DND-41 (cell line): ENCODE data around the gene WDR18.

ENCODE experiments used
- ATAC-seq: fragments of 200-7000 bp; cut with Tn5 transposase; 3 replicates; pipeline ENCODE4 v1.9.1; 2021; ENCODE audit warnings: low read depth; ENCODE audit not compliant: insufficient read depth
- DNase-seq: peaks from one replicate; pipeline ENCODE4 v3.0.0-alpha.2; 2020
- H2AFZ ChIP-seq: 2 replicates; pipeline ENCODE4 v1.6.0; 2012; ENCODE audit warnings: low read depth, low read length
- H3K27ac ChIP-seq: 2 replicates; pipeline ENCODE4 v1.5.1; 2012; ENCODE audit warnings: low read length, inconsistent platforms
- H3K27me3 ChIP-seq: fragments of 200-600 bp; sonication (generic); 2 replicates; pipeline ENCODE4 v1.6.0; 2012; ENCODE audit warnings: low read length, mild to moderate bottlenecking, inconsistent platforms; ENCODE audit not compliant: insufficient read depth, poor library complexity
- H3K36me3 ChIP-seq: 2 replicates; pipeline ENCODE4 v1.5.1; 2012; ENCODE audit warnings: low read length, inconsistent platforms; ENCODE audit not compliant: insufficient read depth
- H3K4me1 ChIP-seq: 2 replicates; pipeline ENCODE4 v1.5.1; 2012; ENCODE audit warnings: mild to moderate bottlenecking, low read length; ENCODE audit not compliant: insufficient read depth
- H3K4me2 ChIP-seq: 2 replicates; pipeline ENCODE4 v1.6.0; 2012; ENCODE audit warnings: mild to moderate bottlenecking, moderate library complexity, low read length, inconsistent platforms; ENCODE audit not compliant: insufficient read depth
- H3K4me3 ChIP-seq, 2 experiments: fragments of 200-600 bp in 1 of 2; shearing (Covaris generic) in 1 of 2; 2 replicates each; pipeline ENCODE4 v1.5.1; 2012 to 2016; ENCODE audit warnings: inconsistent platforms in 2 of 2, low read length in 2 of 2, mild to moderate bottlenecking in 2 of 2, low read depth in 1 of 2, moderate library complexity in 1 of 2
- H3K79me2 ChIP-seq: 2 replicates; pipeline ENCODE4 v1.6.0; 2012; ENCODE audit warnings: low read length, inconsistent platforms; ENCODE audit not compliant: insufficient read depth
- H3K9ac ChIP-seq: 2 replicates; pipeline ENCODE4 v1.6.0; 2012; ENCODE audit warnings: low read depth, mild to moderate bottlenecking, inconsistent platforms, low read length, moderate library complexity
- H3K9me3 ChIP-seq: 2 replicates; pipeline ENCODE4 v1.5.1; 2012; ENCODE audit warnings: low read length, moderate library complexity, mild to moderate bottlenecking, inconsistent platforms; ENCODE audit not compliant: insufficient read depth, severe bottlenecking
- H4K20me1 ChIP-seq: 2 replicates; pipeline ENCODE4 v1.6.0; 2012; ENCODE audit warnings: low read length; ENCODE audit not compliant: insufficient read depth
- EZH2 ChIP-seq: IDR thresholded peaks from 3 replicates; pipeline ENCODE4 v1.6.1; 2012; ENCODE audit warnings: borderline replicate concordance, low read depth, mild to moderate bottlenecking, moderate library complexity, low read length, inconsistent platforms; ENCODE audit not compliant: severe bottlenecking
- TF ChIP-seq, protein P1 (sequence below): IDR thresholded peaks from 2 replicates; pipeline ENCODE4 v1.5.1; 2012; ENCODE audit warnings: borderline replicate concordance, low read length, moderate library complexity, mild to moderate bottlenecking; ENCODE audit not compliant: poor library complexity, severe bottlenecking; ENCODE audit errors: extremely low read depth

The WDR18 gene

DNA sequence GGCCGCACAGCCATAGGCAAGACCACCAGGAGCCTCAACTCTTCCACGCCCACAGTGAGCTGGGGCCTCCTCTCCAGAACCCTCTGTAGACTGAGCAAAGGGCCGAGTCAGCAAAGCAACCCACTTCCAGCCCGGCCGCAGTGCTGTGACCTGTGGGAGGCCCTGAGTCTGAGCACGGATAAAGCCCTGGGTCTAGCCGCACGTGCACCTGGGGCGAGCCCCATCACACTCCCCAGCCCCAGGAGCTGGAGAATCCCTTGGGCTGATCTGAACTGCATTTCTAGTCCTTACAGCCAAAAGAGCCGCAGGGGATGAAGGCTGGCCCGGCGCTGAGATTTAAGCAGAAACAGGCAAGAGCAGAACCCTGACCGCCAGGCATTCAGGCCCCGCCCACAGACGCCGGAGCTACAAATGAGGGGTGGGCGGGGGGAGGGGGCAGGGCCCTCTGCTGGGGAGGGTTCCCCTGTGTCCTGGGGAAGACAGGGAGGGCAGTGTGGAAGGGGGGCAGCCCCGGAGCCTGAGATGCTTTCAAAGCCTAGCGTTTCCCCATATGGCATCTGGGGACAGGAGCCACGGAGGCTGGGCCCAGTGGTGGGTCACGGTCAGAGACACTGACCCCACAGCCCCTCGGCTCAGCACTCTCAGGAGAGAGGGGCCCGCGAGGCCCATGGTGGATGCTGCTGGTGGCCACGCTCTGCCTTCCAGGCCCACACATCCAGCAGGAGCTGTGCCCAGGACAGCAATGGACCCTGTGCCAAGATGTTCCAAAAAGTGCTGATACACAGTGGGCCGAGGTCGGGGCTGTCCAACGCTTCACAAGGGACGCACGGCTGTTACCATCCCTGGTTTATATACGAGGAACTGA lies 31.9 kb downstream of the WDR18 start:
- Histone ChIP-seq H3K79me2 (peaks cover 82% of the 10 kb centered on the region), H3K9ac (no peak overlapping the region), H3K36me3 (peaks cover 90% of the 10 kb centered on the region), H2AFZ (no peak overlapping the region), H3K27me3 (no peaks in the 10 kb centered on the region), H3K9me3 (no peaks in the 10 kb centered on the region), H3K4me1 (peaks cover 41% of the 10 kb centered on the region), H3K4me2 (peak overlapping the region; percentile 91; the same call in 1 of the 2 replicates), H3K4me3 (no peak overlapping the region), H3K27ac (no peak overlapping the region), H4K20me1 (peaks cover 86% of the 10 kb centered on the region)
- no peak for ATAC-seq
- TF ChIP-seq, protein P1, sequence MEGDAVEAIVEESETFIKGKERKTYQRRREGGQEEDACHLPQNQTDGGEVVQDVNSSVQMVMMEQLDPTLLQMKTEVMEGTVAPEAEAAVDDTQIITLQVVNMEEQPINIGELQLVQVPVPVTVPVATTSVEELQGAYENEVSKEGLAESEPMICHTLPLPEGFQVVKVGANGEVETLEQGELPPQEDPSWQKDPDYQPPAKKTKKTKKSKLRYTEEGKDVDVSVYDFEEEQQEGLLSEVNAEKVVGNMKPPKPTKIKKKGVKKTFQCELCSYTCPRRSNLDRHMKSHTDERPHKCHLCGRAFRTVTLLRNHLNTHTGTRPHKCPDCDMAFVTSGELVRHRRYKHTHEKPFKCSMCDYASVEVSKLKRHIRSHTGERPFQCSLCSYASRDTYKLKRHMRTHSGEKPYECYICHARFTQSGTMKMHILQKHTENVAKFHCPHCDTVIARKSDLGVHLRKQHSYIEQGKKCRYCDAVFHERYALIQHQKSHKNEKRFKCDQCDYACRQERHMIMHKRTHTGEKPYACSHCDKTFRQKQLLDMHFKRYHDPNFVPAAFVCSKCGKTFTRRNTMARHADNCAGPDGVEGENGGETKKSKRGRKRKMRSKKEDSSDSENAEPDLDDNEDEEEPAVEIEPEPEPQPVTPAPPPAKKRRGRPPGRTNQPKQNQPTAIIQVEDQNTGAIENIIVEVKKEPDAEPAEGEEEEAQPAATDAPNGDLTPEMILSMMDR, result no peak
- no peak for TF ChIP-seq EZH2
- DNase-seq, result no peak

DNA sequence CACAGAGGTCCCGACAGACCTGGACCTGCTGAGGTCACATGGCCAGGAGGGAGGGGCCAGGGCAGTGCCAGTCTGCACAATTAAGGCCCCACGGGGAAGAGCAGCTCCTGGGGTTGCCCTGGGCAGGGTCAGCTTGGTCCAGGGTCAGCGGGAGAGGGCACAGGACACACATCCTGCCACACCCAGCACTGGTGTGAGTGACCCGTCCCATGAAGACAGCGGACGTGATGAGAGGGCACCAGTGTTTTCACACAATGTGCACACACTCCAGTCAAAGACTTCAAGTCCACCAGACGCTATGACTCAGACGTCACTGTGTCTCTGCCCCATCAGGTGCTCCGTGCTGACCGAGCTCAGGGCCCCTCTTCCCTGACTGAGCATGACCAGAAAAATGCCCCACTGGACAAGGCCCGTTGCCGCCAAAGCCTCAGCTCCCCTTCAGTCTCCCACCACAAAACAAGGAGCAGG lies 32.5 kb downstream of the WDR18 start:
- H3K4me3 ChIP-seq, result no peak overlapping the region
- H2AFZ ChIP-seq, result no peak overlapping the region
- DNase-seq (no peak), ATAC-seq (no peak)
- H4K20me1 ChIP-seq, result peaks cover 85% of the 10 kb centered on the region
- H3K27ac ChIP-seq, result no peak overlapping the region
- H3K27me3 ChIP-seq, result no peaks in the 10 kb centered on the region
- no peak for TF ChIP-seq EZH2
- TF ChIP-seq, protein P1, result no peak
- H3K79me2 ChIP-seq, result peaks cover 82% of the 10 kb centered on the region
- H3K4me1 ChIP-seq, result peaks cover 44% of the 10 kb centered on the region
- H3K9ac ChIP-seq, result no peak overlapping the region
- peak overlapping the region; percentile 91; the same call in 1 of the 2 replicates for H3K4me2 ChIP-seq
- H3K36me3 ChIP-seq, result peaks cover 83% of the 10 kb centered on the region
- H3K9me3 ChIP-seq, result no peaks in the 10 kb centered on the region

DNA sequence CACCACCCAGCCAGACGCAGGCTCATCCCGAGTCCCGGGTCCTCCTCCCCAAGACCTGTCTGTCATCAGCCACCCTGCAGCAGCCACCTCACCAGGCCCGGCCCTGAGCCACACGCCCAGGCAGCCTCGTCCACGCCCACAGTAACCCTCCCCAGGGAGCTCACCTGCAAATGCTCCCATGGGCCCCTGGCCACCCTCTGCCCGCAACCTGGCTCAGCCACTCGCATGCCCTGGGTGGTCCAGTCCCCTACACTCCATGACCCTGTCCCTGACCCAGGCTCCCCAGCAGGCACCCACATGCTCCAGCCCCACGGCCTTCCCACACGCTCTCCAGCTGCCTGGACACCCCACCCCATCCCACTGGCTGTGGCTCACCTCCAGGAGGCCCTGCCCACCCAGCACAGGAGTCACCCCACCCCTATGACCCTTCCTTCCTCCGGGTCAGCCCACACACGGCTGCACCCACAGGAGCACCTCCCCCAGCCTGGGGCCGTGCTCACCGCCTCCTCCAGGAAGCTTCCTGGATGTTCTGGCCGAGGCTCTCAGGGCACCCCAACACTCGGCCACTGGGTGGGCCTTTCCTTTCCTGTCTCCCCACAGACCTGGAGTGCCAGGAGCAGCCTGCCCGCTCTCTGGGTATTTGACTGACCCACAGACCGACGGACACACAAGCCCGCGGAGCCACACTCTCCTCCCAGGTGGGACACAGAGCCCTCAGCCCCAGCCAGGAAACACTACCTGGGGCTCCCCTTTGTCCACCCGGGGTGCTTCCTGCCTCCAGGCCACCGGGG lies 33.2 kb downstream of the WDR18 start:
- H3K9me3 ChIP-seq, result no peaks in the 10 kb centered on the region
- peak overlapping the region in 1 of 2 experiments; percentile 27; a peak in 2 of 4 replicates for H3K4me3 ChIP-seq
- H3K4me1 ChIP-seq, result peaks cover 47% of the 10 kb centered on the region
- H3K4me2 ChIP-seq, result peak overlapping the region; percentile 91
- H4K20me1 ChIP-seq, result peaks cover 79% of the 10 kb centered on the region
- ATAC-seq (no peak), DNase-seq (no peak)
- no peak for TF ChIP-seq EZH2
- TF ChIP-seq, protein P1, result no peak
- peak overlapping the region; percentile 92; the same call in 1 of the 2 replicates for H3K9ac ChIP-seq
- no peaks in the 10 kb centered on the region for H3K27me3 ChIP-seq
- H3K36me3 ChIP-seq, result peaks cover 77% of the 10 kb centered on the region
- no peak overlapping the region for H3K27ac ChIP-seq
- H2AFZ ChIP-seq, result no peak overlapping the region
- H3K79me2 ChIP-seq, result peaks cover 82% of the 10 kb centered on the region
